ENCODE measurements around the gene TUT4.

The TUT4 gene

GRCh38 chr1:52569449-52570210 is 16.7 kb upstream of the TUT4 start:
- no peak for DNase-seq

GRCh38 chr1:52567943-52568342 is 15.1 kb upstream of the TUT4 start:
- DNase-seq = no peak

- no peak for DNase-seq
Measured at GRCh38 chr1:52562766-52563165, 9.9 kb upstream of the TUT4 start.

GRCh38 chr1:52559875-52560274 is 7.0 kb upstream of the TUT4 start:
- DNase-seq = no peak

- DNase-seq = no peak
Measured at GRCh38 chr1:52558941-52559340, 6.0 kb upstream of the TUT4 start.

GRCh38 chr1:52556641-52557360 is 3.9 kb upstream of the TUT4 start:
- no peak for DNase-seq

- no peak for DNase-seq
Measured at GRCh38 chr1:52554756-52555155, 1.9 kb upstream of the TUT4 start.

GRCh38 chr1:52554267-52554640 is 1.4 kb upstream of the TUT4 start:
- DNase-seq = no peak

- DNase-seq = peak; percentile 90
Measured at GRCh38 chr1:52553362-52554266, 722 bp upstream of the TUT4 start.

GRCh38 chr1:52552236-52552504 is 722 bp downstream of the TUT4 start:
- DNase-seq = peak; percentile 61

- peak; percentile 36 for DNase-seq
Measured at GRCh38 chr1:52551507-52552235, 1.2 kb downstream of the TUT4 start.

GRCh38 chr1:52550447-52550846 is 2.4 kb downstream of the TUT4 start:
- DNase-seq = no peak

- no peak for DNase-seq
Measured at GRCh38 chr1:52549267-52549666, 3.6 kb downstream of the TUT4 start.

- no peak for DNase-seq
Measured at GRCh38 chr1:52546852-52547251, 6.0 kb downstream of the TUT4 start.

- no peak for DNase-seq
Measured at GRCh38 chr1:52544665-52545525, 8.0 kb downstream of the TUT4 start.

GRCh38 chr1:52542085-52542688 is 10.7 kb downstream of the TUT4 start:
- no peak for DNase-seq

- DNase-seq = no peak
Measured at GRCh38 chr1:52534928-52535764, 17.7 kb downstream of the TUT4 start.

GRCh38 chr1:52533713-52534112 is 19.2 kb downstream of the TUT4 start:
- no peak for DNase-seq

- no peak for DNase-seq
Measured at GRCh38 chr1:52532731-52533327, 20.1 kb downstream of the TUT4 start.

- DNase-seq = no peak
Measured at GRCh38 chr1:52532247-52532646, 20.6 kb downstream of the TUT4 start.
